Cardiac muscle cell (in vitro differentiated cells and primary cell): ENCODE data around the gene B4GALT5. TPM values are rescaled to one million over a fixed set of nuclear protein-coding genes. Genes with fewer than 3 reads are reported as not detected.
"Not testable (repeated sequence)": the region's sequence is repeated elsewhere in the genome, so short reads cannot be mapped to it uniquely, and the experiment has no call there.

ENCODE experiments used
- DNase-seq, 2 donors: peaks; one replicate each; pipeline versions ENCODE4 v3.0.0 to v3.0.0-alpha.2; 2010 to 2017; ENCODE audit warnings: low read depth in 1 of 2, low spot score in 1 of 2
- H3K27ac ChIP-seq: fragments of 200-600 bp; sonication (generic); 2 replicates; pipeline ENCODE4 v1.5.1; 2016
- H3K27me3 ChIP-seq: fragments of 200-600 bp; sonication (generic); 2 replicates; pipeline ENCODE4 v1.6.0; 2016; ENCODE audit warnings: control low read depth
- H3K36me3 ChIP-seq: fragments of 200-600 bp; sonication (generic); 2 replicates; pipeline ENCODE4 v1.5.1; 2016; ENCODE audit warnings: control low read depth
- H3K4me1 ChIP-seq: fragments of 200-600 bp; sonication (generic); 2 replicates; pipeline ENCODE4 v1.8.1; 2017; ENCODE audit warnings: low read depth, mild to moderate bottlenecking, mixed run types
- H3K4me3 ChIP-seq: fragments of 200-600 bp; sonication (generic); 2 replicates; pipeline ENCODE4 v1.5.1; 2016; ENCODE audit warnings: mild to moderate bottlenecking
- H3K9me3 ChIP-seq: fragments of 200-600 bp; sonication (generic); 2 replicates; pipeline ENCODE4 v1.5.1; 2017; ENCODE audit warnings: low read depth, mild to moderate bottlenecking, control low read depth
- CTCF ChIP-seq: IDR thresholded peaks from 2 replicates; pipeline ENCODE4 v1.5.1; 2012; ENCODE audit warnings: low read depth, mild to moderate bottlenecking, low read length
- polyA plus RNA-seq: library from polyadenylated mRNA; unstranded; fragments of >200 nt; fragmentation: Nextera tagmentation; extraction: Ambion mirVana; gene quantifications from 2 replicates; pipeline ENCODE4 v1.2.1, GENCODE V29; 2016
- total RNA-seq: library from RNA; depleted of rRNA; stranded (reverse); fragments of >200 nt; gene quantifications from 2 replicates; pipeline ENCODE4 v1.2.3, GENCODE V29; 2016

B4GALT5 gene
- total and polyA plus RNA-seq, 2 experiments from 2014 or later, result 11.5 to 26.5 TPM

- Histone ChIP-seq H3K9me3 (no peaks in the 10 kb centered on the region), H3K27me3 (no peaks in the 10 kb centered on the region), H3K4me1 (no peaks in the 10 kb centered on the region), H3K4me3 (no peak overlapping the region), H3K36me3 (no peaks in the 10 kb centered on the region), H3K27ac (no peak overlapping the region)
- no peak for TF ChIP-seq CTCF
- DNase-seq, result no peak
Observed at GRCh38 chr20:49616154-49617007, 97.3 kb downstream of the B4GALT5 start.

- no peaks in the 10 kb centered on the region for H3K27me3 ChIP-seq
- DNase-seq, result no peak
- no peak for TF ChIP-seq CTCF
- H3K27ac ChIP-seq, result no peak overlapping the region
- no peaks in the 10 kb centered on the region for H3K9me3 ChIP-seq
- H3K36me3 ChIP-seq, result no peaks in the 10 kb centered on the region
- H3K4me3 ChIP-seq, result no peak overlapping the region
- no peaks in the 10 kb centered on the region for H3K4me1 ChIP-seq
Observed at GRCh38 chr20:49615401-49616153, 98.1 kb downstream of the B4GALT5 start.

GRCh38 chr20:49615051-49615400 lies 98.7 kb downstream of the B4GALT5 start:
- not testable (repeated sequence) for H3K27me3 ChIP-seq, H3K27ac ChIP-seq, DNase-seq, H3K9me3 ChIP-seq, H3K4me3 ChIP-seq, H3K4me1 ChIP-seq, H3K36me3 ChIP-seq

- H3K27ac ChIP-seq, result no peak overlapping the region
- no peaks in the 10 kb centered on the region for H3K36me3 ChIP-seq
- no peaks in the 10 kb centered on the region for H3K27me3 ChIP-seq
- H3K4me3 ChIP-seq, result no peak overlapping the region
- no peak for DNase-seq
- H3K9me3 ChIP-seq, result no peaks in the 10 kb centered on the region
- H3K4me1 ChIP-seq, result no peaks in the 10 kb centered on the region
- TF ChIP-seq CTCF, result no peak
Observed at GRCh38 chr20:49614338-49615050, 99.2 kb downstream of the B4GALT5 start.

- no peak for DNase-seq
- Histone ChIP-seq H3K9me3 (no peaks in the 10 kb centered on the region), H3K27me3 (no peaks in the 10 kb centered on the region), H3K4me3 (no peak overlapping the region), H3K27ac (no peak overlapping the region), H3K4me1 (no peaks in the 10 kb centered on the region), H3K36me3 (no peaks in the 10 kb centered on the region)
- no peak for TF ChIP-seq CTCF
Observed at GRCh38 chr20:49612127-49612738, 101.4 kb downstream of the B4GALT5 start.

GRCh38 chr20:49611539-49612126 lies 102.0 kb downstream of the B4GALT5 start:
- not testable (repeated sequence) for H3K27ac ChIP-seq, H3K4me3 ChIP-seq, DNase-seq

More at GRCh38 chr20:49611539-49612126, 102.0 kb downstream of the B4GALT5 start:
- not testable (repeated sequence) for H3K4me1 ChIP-seq, H3K36me3 ChIP-seq, H3K9me3 ChIP-seq, H3K27me3 ChIP-seq
